Measurements from ENCODE around the gene L2HGDH.

DNA sequence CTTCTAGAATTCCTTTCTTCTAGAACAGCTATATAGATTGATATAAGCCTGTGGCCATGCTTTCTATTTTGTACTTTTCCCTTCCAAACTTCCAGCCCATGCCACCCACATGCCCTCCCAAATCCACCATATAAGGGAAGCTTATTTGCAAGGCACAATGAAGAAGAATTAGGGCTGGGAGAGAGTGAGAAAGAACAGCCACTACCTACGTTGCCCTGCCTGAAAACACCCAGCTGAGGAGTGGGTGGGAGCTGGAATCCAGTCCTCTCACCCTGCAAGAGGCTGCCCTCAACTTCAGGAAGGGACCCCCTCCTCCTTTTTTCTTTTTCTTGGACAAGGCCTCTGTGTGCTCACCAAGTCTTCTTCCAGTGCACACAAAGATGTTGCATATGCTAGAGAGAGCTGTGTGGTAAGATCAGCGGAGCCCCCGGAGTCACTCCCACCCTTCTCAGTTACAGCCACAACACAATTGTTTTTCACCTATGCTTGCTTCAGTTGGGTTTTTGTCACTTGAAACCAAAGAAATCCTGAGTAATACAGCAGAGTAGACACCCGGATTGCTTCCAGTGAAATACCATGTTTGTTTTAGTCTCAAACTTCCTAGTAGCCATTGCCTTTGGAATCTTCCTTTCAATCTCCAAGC is 45.8 kb upstream of the L2HGDH start:
- TF ChIP-seq, protein P1, sequence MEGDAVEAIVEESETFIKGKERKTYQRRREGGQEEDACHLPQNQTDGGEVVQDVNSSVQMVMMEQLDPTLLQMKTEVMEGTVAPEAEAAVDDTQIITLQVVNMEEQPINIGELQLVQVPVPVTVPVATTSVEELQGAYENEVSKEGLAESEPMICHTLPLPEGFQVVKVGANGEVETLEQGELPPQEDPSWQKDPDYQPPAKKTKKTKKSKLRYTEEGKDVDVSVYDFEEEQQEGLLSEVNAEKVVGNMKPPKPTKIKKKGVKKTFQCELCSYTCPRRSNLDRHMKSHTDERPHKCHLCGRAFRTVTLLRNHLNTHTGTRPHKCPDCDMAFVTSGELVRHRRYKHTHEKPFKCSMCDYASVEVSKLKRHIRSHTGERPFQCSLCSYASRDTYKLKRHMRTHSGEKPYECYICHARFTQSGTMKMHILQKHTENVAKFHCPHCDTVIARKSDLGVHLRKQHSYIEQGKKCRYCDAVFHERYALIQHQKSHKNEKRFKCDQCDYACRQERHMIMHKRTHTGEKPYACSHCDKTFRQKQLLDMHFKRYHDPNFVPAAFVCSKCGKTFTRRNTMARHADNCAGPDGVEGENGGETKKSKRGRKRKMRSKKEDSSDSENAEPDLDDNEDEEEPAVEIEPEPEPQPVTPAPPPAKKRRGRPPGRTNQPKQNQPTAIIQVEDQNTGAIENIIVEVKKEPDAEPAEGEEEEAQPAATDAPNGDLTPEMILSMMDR (IDR thresholded peaks at IDR 0.05): no peak
- TF ChIP-seq POLR2A (IDR thresholded peaks at IDR 0.05): no peak
